T-helper 2 cell (primary cell): Measurements from ENCODE around the gene GPC1.

Experiments
- DNase-seq, 5 experiments: peaks; one replicate each; pipeline versions ENCODE4 v3.0.0 to v3.0.0-alpha.2; 2012 to 2022

The GPC1 gene

DNA sequence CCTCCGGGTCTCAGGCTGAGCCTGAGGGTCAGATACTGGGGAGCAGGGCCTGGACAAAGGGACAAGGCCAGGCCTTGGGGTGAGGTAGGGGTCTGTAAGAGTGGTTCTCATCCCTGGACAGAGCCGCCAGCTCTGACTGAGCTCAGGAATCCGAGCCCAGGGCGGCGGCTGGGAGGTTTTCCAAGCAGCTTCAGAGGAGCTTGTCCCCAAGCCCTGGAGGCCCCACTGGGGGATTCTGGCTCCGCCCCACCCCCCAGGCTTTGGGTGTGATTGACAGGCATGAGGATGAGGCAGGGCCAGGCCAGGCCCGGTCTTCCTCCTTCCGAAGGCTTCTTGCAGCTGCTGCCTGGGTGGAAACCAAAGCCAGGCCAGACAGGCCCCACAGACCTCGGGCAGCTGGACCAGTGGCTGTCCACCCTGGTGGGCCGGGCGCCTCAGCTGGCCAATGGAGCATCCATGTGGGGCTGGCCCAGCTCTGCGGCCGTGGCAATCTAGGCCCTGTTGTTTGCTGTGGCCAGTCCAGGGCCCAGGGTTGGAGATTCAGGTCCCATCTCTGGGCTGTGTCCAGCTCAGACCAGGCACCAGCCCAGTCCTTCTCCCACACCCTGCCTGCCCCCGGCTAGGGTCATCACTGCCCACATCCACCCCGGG is 23.1 kb upstream of the GPC1 start:
- DNase-seq: peak in 1 of 5 experiments; percentile 5

DNA sequence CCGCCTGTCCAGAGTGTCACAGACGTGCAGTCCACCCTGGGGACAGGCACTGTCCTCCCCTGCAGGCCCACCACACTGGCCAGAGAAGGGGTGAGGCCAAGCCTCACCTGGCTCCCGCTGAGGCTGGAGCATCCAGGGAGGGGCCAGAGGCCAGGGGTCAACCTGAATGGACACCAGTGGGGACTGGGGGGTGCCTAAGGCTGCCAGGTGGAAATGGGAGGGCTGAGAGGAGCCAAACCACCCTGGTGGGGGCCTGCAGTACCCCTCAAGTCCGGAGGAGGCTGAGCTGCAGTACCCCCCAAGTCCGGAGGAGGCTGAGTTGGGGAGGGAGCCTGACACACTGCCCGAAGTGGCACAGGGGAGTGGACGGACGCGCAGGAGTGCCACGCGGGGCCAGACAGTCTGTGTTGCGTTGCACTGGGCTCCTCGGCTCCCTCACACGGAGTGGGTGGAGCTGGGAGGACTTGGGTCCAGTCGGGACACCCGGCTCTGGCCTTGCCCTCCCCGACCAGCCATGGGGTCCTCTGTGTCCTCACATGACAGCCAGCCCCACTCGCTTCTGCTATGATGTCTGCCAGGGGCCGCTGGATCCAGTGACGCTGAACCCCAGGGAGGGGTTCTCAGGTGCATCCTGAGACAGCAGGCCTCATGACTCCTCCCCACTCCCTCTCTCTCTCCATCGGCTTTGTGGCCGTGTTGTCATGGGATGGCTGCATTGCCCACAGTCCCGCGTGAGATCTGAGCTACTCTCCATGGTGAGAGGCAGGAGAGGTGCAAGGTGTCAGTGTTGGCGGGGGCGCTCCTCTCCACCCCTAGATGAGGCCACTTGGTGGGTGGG is 22.3 kb upstream of the GPC1 start:
- peak in 1 of 5 experiments; percentile 7 for DNase-seq

DNA sequence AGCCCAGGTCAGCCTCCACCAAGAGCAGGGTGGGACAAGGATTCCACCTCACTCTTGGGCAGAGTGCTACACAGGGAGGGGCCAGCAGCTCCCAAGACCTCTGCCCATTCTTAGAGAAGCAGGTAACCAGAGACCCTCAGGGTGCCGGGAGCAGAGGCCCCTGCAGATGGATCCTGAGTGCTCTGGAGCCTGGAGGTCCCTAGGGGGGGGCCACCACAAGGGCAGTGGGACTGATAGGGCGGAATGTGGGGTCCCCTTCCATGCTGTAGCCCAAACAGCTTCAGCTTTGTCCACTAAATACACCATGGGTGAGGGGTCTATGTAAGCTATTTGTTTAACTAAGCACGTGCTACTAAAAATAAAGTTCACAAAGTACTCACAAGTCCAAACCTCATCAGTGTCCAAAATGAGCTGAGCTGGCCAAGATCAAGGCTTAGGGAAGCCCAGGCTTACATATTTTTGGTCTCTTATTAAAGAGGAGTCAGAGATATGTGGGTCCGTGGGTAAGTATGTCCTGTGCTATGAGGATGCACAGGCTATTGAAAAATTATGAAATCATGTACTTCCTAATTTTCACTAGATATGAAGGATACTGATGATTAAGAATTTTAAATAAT is 21.5 kb upstream of the GPC1 start:
- no peak for DNase-seq

DNA sequence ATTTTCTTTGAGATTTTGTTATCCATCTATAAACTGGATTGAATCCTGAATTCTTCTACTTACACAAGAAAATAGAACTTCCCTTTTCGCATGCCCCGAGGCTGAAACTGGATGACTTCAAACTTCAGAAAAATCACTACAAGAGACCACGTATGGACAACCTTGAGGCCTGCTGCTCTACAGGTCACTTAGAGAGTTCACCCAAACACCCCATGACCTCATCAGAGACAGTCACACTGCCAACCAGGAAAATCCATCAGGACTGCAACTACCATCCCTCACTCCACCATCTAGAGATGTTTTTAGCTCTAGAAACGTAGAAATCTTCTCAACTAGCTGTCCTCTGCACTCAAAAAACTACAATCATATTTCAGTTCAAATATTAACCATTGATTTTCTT is 18.6 kb upstream of the GPC1 start:
- DNase-seq: no peak

DNA sequence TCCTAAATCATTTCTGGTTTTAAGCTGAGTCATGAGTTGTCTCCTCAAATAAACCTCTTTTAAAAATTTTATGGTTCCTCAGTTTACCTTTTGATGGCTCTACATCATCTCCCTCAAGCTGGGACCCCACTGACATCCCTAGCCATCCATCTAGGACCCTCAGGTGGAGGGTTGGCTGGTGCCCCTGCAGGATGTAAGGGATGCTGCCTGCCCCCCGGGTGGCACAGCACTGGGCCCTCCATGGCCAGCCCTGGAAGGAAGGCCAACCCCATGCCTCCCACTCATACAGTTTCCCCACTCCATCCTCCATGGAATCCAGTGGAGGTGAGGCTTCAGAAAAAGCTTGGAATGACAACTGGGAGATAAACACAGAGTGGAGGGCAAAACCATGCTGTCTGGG is 17.2 kb upstream of the GPC1 start:
- DNase-seq: no peak

DNA sequence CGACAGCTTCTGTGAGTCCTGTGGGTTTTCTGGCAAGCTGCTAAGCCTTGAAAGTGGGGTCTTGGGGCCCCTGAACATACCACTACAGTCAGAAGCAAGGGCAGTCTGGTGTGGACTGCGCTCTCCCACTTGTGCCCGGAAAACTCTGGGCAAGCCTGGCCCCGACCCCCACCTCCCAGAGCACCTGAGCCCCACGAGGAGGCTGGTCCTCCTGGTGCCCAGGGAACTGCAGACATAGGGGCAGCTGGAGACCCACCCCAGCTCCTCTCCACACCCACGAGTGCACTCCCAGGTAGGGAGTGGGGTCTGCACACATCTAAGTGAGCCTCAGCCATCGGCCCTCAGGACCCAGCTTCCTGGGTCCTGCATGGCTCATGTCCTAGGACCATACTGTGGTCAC is 16.2 kb upstream of the GPC1 start:
- no peak for DNase-seq

DNA sequence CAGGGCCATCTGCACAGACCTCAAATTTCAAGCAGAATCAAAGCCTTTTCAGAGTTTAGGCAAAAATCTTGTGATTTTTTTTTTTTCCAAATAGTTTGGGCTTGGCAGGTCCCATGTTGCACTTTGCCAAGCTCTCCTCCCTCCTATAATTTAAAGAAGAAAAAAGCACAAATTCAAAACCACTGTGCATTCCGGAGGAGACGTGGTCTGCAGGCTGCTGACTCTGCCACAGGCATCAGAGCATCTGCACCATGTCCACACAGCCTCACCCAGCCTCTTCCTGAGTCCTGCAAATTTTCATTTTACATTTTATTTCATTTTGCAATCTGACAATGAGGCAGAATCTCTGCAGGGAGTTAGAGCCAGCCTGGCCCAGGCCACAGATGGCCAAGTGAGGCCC is 15.7 kb upstream of the GPC1 start:
- DNase-seq: no peak

DNA sequence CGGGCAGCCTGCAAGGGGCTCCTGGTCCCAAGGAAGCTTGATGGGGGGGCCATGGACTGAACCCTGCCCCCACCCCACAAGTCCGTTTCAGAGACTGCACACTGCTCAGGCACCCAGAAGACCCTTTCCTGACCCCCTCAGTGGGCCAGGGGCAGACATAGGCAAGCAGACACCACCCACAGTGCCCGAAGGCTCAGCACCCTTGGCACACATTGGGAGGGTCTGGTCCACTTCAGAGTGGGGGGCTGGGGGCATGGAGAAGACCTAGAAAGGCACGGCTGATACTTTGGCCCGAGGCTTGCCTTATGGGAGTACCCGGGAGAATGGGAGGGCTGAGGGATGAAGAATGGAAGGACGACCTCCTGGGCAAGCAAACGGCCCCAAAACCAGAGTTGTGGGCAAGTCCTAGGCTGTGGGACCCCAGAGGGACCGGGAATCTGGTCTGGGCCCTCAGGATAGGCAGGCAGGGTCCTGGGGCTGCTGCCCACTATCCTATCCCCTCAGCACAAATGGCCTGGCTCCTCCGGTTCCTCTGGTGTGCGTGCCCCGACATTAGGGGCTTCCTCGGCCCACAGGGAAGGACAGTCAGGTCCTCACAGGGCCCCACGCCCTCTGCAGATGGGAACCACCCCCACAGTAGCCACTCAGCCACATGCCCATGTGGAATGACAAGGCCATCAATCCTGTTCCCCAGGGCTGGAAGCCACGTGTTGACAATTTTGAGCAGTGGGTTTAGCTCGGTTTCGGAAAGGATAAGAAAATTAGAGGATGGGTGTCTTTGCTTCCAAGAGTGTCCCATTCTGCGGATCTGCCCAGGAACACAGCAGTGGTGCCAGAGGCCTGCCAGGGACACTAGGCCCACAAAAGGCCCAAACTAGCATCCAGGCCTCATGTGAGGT is 15.0 kb upstream of the GPC1 start:
- DNase-seq: peak in 1 of 5 experiments; percentile 5

DNA sequence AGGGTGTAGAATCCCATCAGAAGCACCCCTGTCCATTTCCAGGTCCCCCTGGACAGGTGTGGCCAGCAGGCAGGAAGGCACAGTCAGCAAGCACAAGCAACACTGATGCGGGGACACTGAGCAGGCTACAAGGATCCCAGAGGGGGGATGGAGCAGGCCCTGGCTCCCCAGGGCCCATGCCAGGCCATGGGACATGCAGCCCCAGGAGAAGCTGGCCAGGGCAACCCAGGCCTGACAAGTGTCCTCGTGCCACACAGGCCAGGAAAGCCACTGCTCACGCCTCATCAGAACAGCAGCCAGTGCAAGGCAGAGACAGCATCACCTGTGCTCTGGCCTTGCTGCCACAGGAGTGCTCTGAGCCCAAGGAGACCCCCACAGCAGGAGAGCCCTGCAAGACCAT is 14.1 kb upstream of the GPC1 start:
- DNase-seq: no peak

DNA sequence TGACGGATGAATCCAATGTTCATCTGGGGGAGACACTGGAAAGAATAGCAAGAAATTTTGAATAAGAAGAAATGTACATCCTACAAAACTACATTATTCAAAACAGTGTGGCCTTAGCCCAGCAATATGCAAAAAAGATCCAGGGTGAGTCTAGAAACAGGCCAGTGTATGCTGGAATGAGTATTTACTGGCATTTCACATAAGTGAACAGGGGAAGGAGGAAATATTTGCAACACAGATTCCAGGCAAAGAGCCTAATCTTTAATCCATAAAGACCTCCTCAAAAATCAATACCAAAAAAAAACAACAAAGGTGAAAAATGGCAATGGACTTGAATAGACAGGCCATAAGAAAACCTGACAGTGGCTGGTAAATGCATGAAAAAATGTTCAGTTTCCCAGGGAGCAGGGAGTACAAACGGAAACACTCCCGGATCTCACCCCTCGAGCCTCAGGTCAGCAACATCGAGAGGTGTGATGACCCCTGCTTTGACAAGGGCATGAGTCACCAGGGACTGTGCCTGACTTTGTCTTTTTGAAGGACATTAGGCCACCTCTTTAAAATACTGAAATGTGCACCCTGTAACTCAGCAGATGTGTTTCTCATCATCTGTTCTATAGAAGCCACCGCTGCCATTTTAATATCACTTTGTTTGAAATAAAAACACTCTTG is 12.7 kb upstream of the GPC1 start:
- DNase-seq: no peak

DNA sequence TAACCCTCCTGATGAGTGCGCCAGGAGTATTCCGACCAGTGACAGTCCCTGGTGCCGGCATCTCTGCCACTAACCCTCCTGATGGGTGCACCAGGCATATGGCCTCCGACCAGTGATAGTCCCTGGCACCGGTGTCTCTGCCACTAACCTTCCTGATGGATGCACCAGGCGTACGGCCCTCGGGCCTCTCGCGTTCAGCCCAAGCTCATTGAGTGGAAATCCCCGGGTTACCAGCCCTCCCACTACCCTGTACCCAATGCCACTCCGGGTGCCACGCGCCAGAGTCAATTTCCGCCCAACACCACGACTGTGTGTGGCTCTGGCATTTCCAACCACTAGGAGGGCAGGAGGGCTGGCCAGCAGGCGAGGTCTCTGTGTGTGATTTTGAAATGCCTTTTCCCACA is 11.7 kb upstream of the GPC1 start:
- peak in 1 of 5 experiments; percentile 3 for DNase-seq

DNA sequence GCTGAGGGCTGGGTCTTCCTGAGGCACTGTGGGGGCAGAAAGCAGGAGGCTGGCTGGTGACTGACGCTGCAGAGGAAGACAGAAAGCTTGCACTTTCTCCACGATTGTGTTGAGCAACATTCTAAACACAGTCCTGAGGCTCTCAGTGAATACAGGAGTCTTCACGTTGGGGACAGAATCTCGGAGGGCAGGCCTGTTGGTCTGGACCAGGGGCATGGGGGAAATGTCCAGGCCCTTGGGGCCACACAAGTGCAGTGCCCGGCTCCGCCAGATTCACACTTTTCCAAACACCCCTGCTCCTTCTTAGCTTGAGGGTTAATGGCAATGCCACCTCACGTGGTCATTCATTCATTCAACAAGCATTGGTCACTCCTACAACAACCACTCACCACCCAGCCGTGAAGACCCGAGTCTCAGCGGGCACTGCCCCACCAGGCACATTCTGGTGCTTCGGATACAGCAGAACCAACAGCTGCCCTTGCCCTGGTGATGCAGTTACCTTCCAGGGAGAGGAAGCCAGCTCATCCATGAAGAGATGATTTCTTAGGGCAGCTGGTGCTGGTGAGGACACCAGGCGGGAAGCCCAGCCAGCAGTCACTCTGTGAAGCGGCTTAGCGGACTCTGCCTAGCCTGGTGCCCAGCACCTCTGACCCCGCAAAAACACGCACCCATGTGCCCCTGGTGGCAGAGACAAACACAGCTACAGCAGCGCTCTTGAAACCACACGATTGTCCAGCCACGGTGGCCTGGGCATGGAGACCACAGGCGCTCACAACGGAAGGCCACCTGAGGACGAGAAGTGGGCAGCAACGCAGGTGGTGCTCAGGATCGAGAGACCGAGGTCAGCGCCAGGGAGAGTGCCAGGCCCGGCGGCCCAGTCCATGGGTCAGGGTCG is 10.9 kb upstream of the GPC1 start:
- DNase-seq: no peak

DNA sequence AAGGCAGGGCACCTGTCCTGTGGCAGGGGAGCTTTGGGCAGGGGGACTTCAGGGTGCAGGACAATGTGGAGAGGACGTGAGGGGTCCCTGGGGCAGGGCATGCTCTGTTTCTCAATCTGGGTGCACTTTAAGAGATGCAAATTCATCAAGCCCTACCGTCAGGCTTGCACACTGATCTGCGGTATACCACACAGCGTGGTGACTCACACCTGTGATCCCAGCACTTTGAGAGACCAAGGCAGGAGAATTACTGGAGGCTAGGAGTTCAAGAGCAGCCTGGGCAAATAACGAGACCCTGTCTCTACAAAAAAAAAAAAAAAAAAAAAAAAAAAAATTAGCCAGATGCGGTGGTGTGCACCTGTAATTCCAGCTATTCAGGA is 10.2 kb upstream of the GPC1 start:
- no peak for DNase-seq

DNA sequence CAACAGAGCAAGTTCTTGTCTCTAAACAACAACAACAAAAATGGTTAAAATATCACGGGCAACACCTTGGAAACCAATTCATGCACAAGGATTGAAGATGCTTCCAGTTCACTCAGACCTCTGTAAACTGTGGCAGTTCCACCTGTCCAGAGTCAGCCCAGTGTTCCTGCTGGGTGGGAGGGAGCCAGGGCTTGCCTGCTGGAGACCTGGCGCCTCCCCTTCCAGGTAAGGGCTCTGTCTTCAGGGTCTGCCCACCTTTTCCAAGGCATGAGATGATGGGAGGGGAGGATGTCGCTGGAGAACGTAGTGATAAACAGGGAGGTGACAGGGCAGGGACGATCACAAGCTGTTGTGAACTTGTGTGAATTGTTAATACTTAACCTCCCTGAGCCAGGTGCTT is 9.8 kb upstream of the GPC1 start:
- no peak for DNase-seq

DNA sequence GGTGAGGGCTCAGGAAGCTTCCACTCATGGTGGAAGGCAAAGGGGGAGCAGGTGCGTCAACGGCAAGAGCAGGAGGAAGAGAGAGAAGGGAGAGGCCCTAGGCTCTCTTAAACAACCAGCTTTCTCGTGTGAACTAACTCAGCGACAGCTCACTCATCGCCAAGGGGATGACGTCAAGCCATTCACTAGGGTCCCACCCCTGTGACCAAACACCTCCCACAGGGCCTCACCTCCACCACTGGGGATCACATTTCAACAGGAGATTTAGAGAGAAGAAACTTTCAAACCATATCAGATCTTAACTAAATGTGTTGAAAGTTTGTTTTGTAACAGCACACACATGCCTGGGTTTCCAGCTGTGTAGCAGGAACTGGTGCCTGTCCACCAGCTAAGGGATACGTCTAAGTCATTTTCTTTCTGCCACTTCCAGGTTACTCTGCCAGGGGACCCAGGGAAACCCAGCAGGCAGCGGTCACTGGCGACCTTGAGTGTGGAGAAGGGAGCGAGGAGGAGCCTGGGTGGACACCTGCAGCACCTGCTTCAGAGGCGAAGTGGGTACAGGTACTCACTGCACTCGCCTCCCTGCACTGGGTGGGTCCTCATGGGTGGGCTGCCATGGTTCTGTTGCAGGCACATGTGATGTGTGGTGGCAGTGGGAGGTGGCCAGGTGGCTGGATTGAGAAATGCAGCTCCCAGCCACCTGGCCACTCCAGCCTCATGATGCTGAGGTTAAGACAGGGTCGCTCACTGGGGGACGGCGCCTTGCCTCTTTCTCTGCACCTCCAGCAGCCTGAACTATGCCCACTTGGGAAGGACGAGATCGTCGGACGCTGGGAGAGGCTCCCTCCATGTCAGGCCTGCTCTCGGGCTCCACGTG is 8.4 kb upstream of the GPC1 start:
- DNase-seq: peak in 1 of 5 experiments; percentile 92

DNA sequence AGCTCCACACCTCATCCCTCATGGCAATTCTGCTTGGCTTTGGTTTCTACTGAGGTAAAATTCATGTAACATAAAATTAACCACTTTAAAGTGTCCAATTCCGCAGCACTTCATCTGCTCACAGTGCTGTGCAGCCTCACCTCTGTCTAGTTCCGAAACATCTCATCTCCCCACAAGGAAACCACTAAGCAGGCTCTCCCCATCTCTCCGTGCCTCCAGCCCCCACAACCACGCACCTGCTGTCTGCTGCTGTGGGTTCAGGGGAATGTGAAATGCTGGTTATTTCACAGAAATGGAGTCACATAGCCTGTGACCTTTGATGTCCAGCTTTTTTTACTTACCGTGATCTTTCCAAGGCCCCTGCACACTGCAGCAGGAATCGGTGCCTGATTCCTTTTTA is 7.7 kb upstream of the GPC1 start:
- peak in 1 of 5 experiments; percentile 88 for DNase-seq

DNA sequence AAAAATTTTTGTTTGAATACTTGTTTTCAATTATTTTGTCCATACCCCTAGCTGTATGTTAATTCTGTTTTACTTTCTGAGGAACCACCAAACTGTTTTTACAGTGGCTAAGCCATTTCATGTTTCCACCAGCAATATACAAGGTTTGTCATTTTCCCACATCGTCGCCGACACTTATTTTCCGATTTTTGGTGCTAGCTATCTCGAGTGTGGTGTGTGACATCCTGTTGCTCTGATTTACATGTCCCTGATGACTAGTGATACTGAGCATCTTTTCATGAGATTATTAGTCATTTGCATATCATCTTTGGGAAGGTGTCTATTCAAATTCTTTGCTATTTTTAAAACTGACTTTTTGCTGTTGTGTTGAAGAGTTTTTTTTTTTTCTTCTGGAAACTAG is 7.2 kb upstream of the GPC1 start:
- DNase-seq: peak in 1 of 5 experiments; percentile 68

DNA sequence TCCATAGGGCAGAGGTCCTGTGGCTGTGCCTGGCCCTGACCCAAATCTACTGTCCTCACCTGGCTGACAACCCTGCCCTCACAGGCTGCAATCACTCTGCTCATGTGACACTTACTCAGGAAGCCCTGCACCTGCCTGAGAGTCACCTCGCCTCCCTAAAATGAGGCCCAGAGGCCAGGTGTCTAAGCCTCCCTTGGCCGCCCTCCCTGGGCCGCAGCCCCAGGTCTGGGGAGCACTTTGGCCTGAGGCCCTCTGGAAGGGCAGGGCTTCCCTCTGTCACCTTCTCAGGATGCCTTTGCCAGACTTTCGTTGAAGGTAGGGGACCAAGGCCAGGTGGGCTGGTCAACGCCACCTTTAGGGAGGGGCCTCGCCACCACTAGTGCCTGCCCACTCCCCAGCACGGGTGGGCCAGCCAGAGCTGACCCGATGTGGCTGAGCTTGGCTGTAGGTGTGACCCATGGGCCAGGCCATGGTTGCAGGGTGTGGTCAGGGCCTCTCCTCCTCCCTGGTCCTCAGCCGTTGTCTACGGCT is 6.1 kb upstream of the GPC1 start:
- DNase-seq: peak in 1 of 5 experiments; percentile 6

DNA sequence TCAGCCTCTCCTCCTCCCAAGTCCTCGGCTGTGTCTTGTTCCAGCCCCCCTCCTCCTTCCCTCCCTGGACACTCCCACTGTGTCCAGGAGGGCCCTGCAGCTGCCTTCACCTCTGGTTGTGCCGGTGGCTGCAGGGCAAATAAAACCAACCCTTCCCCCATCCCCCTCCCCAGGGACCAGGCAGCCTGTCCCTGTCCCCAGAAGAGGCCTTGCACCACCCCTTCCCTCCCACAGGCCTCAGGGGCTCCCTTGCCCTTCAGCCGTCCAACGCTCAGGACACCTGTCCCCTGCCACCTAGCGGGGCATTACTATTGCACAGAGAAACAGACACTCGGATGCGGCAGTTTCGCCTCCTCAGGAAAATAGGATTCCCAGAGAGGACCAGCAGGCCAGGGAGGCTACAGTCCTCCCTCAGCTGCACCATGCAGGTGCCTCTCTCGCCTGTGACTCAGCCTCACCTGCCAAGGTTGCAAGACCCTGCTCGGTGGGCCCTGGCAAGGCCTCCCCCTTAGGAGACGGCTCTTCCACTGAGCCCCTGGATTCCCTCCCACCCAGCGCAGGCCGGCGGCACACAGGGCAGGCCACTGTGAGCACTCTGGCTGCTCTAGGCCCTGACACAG is 5.5 kb upstream of the GPC1 start:
- peak in 1 of 5 experiments; percentile 6 for DNase-seq
